GM12878 (cell line): Measurements from ENCODE around the gene MACROD2. TPM values are rescaled to one million over a fixed set of nuclear protein-coding genes. Genes with fewer than 3 reads are reported as not detected.

ENCODE experiments used
- ATAC-seq: fragments of 200-7000 bp; cut with Tn5 transposase; 3 replicates; pipeline ENCODE4 v1.9.1; 2020; ENCODE audit warnings: mild to moderate bottlenecking, moderate library complexity
- BruUV-seq: library from RNA; stranded (reverse); fragments of 400-500 nt; replicated peaks from 2 replicates; lab custom pipeline; 2021; lab: Mats Ljungman, UMichigan
- CTCF ChIA-PET: fragments of 300-600 bp; sonication (Branson Sonifier 250); formaldehyde crosslinking; extraction: SDS; loops from one replicate; lab custom pipeline; 2021; ENCODE audit warnings: inconsistent platforms; lab: Yijun Ruan, JAX
- POLR2A ChIA-PET: fragments of 350-600 bp; formaldehyde crosslinking; extraction: SDS; loops from one replicate; lab custom pipeline; 2021; ENCODE audit warnings: inconsistent platforms; lab: Charles Lee
- RAD21 ChIA-PET: fragments of 300-600 bp; sonication (Branson Sonifier 250); formaldehyde crosslinking; loops from one replicate; lab custom pipeline; 2023; ENCODE audit warnings: antibody characterized with exemption; ENCODE audit not compliant: unreplicated experiment; lab: Charles Lee
- SMC1A ChIA-PET: fragments of 300-600 bp; sonication (Branson Sonifier 250); formaldehyde crosslinking; loops from one replicate; lab custom pipeline; 2023; ENCODE audit not compliant: unreplicated experiment, uncharacterized antibody; lab: Charles Lee
- DNase-seq: peaks from one replicate; pipeline ENCODE4 v3.0.0-alpha.2; 2011; ENCODE audit warnings: low read depth, low spot score
- FAIRE-seq: peaks from 3 replicates; lab custom pipeline; 2011; peaks lifted over from hg19 to GRCh38; lab: Jason Lieb, UNC
- H2AFZ ChIP-seq: 2 replicates; pipeline ENCODE4 v1.6.0; 2011; ENCODE audit warnings: low read depth, low read length, control low read depth; ENCODE audit not compliant: control insufficient read depth
- H3K27ac ChIP-seq: 2 replicates; pipeline ENCODE4 v1.5.1; 2011; ENCODE audit warnings: control low read depth; ENCODE audit not compliant: control insufficient read depth, insufficient read depth
- H3K27me3 ChIP-seq, 2 experiments: replicated peaks in 1 of 2; 2 replicates each; pipeline versions ENCODE4 v1.6.0 to v1.6.1; 2011; ENCODE audit warnings: low read length in 1 of 2; ENCODE audit not compliant: control insufficient read depth in 2 of 2, insufficient read depth in 2 of 2
- H3K36me3 ChIP-seq, 2 experiments: 2 replicates each; pipeline ENCODE4 v1.5.1; 2011; ENCODE audit warnings: low read length in 1 of 2; ENCODE audit not compliant: control insufficient read depth in 2 of 2, insufficient read depth in 2 of 2
- H3K4me1 ChIP-seq: 2 replicates; pipeline ENCODE4 v1.6.1; 2011; ENCODE audit warnings: mild to moderate bottlenecking, low read length, moderate library complexity, mixed read lengths; ENCODE audit not compliant: control insufficient read depth, insufficient read depth
- H3K4me2 ChIP-seq: 2 replicates; pipeline ENCODE4 v1.6.0; 2011; ENCODE audit warnings: control low read depth; ENCODE audit not compliant: control insufficient read depth, insufficient read depth
- H3K4me3 ChIP-seq: fragments of 200-600 bp; sonication (generic); 2 replicates; pipeline ENCODE4 v1.5.1; 2016
- H3K79me2 ChIP-seq: 2 replicates; pipeline ENCODE4 v1.6.0; 2011; ENCODE audit warnings: low read length; ENCODE audit not compliant: control insufficient read depth, insufficient read depth
- H3K9ac ChIP-seq: 2 replicates; pipeline ENCODE4 v1.8.0; 2011; ENCODE audit warnings: low read length, control low read depth, mixed read lengths; ENCODE audit not compliant: control insufficient read depth, insufficient read depth
- H3K9me3 ChIP-seq: replicated peaks from 3 replicates; pipeline ENCODE4 v1.5.1; 2011; ENCODE audit warnings: mild to moderate bottlenecking, low read length; ENCODE audit not compliant: control insufficient read depth, insufficient read depth
- H4K20me1 ChIP-seq: 2 replicates; pipeline ENCODE4 v1.6.0; 2011; ENCODE audit not compliant: control insufficient read depth, insufficient read depth
- CREM ChIP-seq: IDR thresholded peaks from 2 replicates; pipeline ENCODE4 v1.6.1; 2014; ENCODE audit warnings: antibody characterized with exemption, low read depth
- MYB ChIP-seq: fragments of 150-350 bp; IDR thresholded peaks from 2 replicates; pipeline ENCODE4 v1.6.1; 2014; ENCODE audit warnings: mild to moderate bottlenecking, low read depth, low read length, borderline replicate concordance
- SP1 ChIP-seq: IDR thresholded peaks from one replicate; pipeline ENCODE4 v1.6.1; 2011; ENCODE audit warnings: low read depth, low read length
- ZNF207 ChIP-seq: fragments of 450-650 bp; IDR thresholded peaks from 2 replicates; pipeline ENCODE4 v1.6.1; 2014; ENCODE audit warnings: antibody characterized with exemption, mild to moderate bottlenecking, borderline replicate concordance
- WGBS: methylation state at CpG from one replicate; pipeline ENCODE4 v1.1.6; 2016; ENCODE audit warnings: low lambda C conversion rate; ENCODE audit not compliant: insufficient replicate concordance, insufficient coverage; ENCODE audit errors: missing lambda C conversion rate; 5-methylcytosine and 5-hydroxymethylcytosine counted together
- in situ Hi-C: fragments of 300-500 bp; cut with MboI; formaldehyde crosslinking; loops from 9 replicates; pipeline ENCODE4 v1.14.3; 2018; ENCODE audit warnings: mixed read lengths
- intact Hi-C: fragments of 100-400 bp; cut with micrococcal nuclease; formaldehyde crosslinking; loops from one replicate; pipeline ENCODE4 v1.14.2; 2022; ENCODE audit not compliant: unreplicated experiment
- polyA plus RNA-seq, 11 experiments: library from polyadenylated mRNA; depleted of rRNA in 4 of 11; unstranded in 6 of 11; stranded (reverse) in 5 of 11; fragments of >200 nt; fragmentation: Nextera tagmentation in 4 of 11; fragmentation: Illumina TruSeq in 1 of 11; extraction: Ambion mirVana in 4 of 11; extraction: Trizol in 1 of 11; gene quantifications; 1 replicate in 1 of 11; 2 replicates in 10 of 11; pipeline versions ENCODE4 v1.2.1 to v1.2.3, GENCODE V29; 2011 to 2016; ENCODE audit warnings: inconsistent platforms in 2 of 11, missing spikeins in 2 of 11, low read depth in 1 of 11
- total RNA-seq, 4 experiments: library from RNA; depleted of rRNA in 3 of 4; stranded (reverse); fragments of >200 nt in 3 of 4; fragmentation: Illumina TruSeq in 1 of 4; extraction: Trizol in 1 of 4; gene quantifications; 2 replicates each; pipeline versions ENCODE4 v1.2.1 to v1.2.3, GENCODE V29; 2013 to 2021
- TF ChIP-seq, protein P1 (sequence below): fragments of 450-650 bp; IDR thresholded peaks from 2 replicates; pipeline ENCODE4 v1.6.1; 2017; ENCODE audit warnings: mild to moderate bottlenecking, moderate library complexity
- TF ChIP-seq, protein P2 (sequence below): fragments of 450-650 bp; IDR thresholded peaks from 2 replicates; pipeline ENCODE4 v1.6.1; 2017; ENCODE audit warnings: mild to moderate bottlenecking
- TF ChIP-seq, protein P3 (sequence below): IDR thresholded peaks from 2 replicates; pipeline ENCODE4 v1.6.1; 2012; ENCODE audit warnings: low read depth, low read length, improper control_type of control experiment

The MACROD2 gene
- total and polyA plus RNA-seq, 10 of the 15 experiments (the other 5 are each of a cell fraction or from before 2014, with no cell fraction given): 1.1 to 21.5 (median 2.2) TPM

DNA sequence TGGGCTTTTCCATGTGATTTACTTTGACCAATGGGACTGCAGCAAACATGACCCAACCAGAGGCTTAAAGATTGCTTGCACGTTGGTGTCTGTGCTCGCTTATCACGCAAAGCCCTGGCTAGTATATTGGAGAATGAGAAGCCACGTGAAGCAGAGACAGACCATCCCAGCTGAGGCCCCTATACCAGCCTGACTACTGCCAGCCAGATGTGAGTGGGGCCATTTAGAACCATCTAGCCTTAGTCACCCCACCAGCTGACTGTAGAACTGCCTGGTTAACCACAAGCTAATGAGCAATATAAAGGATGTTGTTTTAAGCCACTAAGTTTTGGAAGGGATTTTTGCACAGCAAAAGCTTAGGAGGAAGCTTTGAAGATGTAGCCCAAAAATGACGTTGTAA lies 74.5 kb downstream of the MACROD2 start (continued):
- TF ChIP-seq, protein P1, sequence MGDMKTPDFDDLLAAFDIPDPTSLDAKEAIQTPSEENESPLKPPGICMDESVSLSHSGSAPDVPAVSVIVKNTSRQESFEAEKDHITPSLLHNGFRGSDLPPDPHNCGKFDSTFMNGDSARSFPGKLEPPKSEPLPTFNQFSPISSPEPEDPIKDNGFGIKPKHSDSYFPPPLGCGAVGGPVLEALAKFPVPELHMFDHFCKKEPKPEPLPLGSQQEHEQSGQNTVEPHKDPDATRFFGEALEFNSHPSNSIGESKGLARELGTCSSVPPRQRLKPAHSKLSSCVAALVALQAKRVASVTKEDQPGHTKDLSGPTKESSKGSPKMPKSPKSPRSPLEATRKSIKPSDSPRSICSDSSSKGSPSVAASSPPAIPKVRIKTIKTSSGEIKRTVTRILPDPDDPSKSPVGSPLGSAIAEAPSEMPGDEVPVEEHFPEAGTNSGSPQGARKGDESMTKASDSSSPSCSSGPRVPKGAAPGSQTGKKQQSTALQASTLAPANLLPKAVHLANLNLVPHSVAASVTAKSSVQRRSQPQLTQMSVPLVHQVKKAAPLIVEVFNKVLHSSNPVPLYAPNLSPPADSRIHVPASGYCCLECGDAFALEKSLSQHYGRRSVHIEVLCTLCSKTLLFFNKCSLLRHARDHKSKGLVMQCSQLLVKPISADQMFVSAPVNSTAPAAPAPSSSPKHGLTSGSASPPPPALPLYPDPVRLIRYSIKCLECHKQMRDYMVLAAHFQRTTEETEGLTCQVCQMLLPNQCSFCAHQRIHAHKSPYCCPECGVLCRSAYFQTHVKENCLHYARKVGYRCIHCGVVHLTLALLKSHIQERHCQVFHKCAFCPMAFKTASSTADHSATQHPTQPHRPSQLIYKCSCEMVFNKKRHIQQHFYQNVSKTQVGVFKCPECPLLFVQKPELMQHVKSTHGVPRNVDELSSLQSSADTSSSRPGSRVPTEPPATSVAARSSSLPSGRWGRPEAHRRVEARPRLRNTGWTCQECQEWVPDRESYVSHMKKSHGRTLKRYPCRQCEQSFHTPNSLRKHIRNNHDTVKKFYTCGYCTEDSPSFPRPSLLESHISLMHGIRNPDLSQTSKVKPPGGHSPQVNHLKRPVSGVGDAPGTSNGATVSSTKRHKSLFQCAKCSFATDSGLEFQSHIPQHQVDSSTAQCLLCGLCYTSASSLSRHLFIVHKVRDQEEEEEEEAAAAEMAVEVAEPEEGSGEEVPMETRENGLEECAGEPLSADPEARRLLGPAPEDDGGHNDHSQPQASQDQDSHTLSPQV: no peak
- TF ChIP-seq MYB (no peak), SP1 (no peak), ZNF207 (no peak), CREM (no peak)

DNA sequence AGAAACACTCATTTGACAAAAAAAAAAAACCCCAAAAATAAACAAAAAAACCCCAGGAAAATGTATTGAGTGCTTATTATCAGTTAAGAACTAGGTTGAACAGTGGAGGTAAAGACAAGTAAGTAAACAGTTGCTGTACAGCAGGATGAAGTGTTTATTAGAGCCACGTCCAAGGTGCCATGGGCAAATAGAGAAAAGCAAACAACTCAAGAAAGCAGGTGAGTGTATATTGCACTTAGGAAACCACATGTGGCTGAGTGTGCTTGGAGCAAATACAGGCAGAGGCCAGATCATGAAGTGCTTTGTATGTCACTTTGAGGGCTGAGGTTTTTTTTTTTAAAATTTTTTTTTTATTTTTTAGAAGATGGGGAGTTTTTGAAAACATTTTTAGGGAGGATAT lies 98.3 kb downstream of the MACROD2 start:
- H2AFZ ChIP-seq: no peak overlapping the region
- no peak overlapping the region for H3K4me3 ChIP-seq
- in situ Hi-C loops (no loop called here), intact Hi-C loops (no loop called here)
- RAD21 ChIA-PET: no interaction called here
- WGBS: 8% methylated on average over 1 of the region's 1 CpG
- no peak overlapping the region for H3K4me2 ChIP-seq
- no peaks in the 10 kb centered on the region for H3K36me3 ChIP-seq
- DNase-seq: no peak
- no peaks in the 10 kb centered on the region for H3K27me3 ChIP-seq
- ATAC-seq: no peak
- no peaks in the 10 kb centered on the region for H3K4me1 ChIP-seq
- CTCF ChIA-PET: no interaction called here
- POLR2A ChIA-PET: no interaction called here
- no peak overlapping the region for H3K9ac ChIP-seq
- no peaks in the 10 kb centered on the region for H3K9me3 ChIP-seq
- no peak for FAIRE-seq
- H4K20me1 ChIP-seq: no peaks in the 10 kb centered on the region
- no peak overlapping the region for H3K27ac ChIP-seq
- H3K79me2 ChIP-seq: no peaks in the 10 kb centered on the region
- SMC1A ChIA-PET: interaction anchor here (1.1 kb wide), 1 partner anchor 26 kb away, joined by 3 read pairs; no protein-coding TSS in a partner anchor
- TF ChIP-seq, protein P2, sequence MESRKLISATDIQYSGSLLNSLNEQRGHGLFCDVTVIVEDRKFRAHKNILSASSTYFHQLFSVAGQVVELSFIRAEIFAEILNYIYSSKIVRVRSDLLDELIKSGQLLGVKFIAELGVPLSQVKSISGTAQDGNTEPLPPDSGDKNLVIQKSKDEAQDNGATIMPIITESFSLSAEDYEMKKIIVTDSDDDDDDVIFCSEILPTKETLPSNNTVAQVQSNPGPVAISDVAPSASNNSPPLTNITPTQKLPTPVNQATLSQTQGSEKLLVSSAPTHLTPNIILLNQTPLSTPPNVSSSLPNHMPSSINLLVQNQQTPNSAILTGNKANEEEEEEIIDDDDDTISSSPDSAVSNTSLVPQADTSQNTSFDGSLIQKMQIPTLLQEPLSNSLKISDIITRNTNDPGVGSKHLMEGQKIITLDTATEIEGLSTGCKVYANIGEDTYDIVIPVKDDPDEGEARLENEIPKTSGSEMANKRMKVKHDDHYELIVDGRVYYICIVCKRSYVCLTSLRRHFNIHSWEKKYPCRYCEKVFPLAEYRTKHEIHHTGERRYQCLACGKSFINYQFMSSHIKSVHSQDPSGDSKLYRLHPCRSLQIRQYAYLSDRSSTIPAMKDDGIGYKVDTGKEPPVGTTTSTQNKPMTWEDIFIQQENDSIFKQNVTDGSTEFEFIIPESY: no peak
- TF ChIP-seq, protein P3, sequence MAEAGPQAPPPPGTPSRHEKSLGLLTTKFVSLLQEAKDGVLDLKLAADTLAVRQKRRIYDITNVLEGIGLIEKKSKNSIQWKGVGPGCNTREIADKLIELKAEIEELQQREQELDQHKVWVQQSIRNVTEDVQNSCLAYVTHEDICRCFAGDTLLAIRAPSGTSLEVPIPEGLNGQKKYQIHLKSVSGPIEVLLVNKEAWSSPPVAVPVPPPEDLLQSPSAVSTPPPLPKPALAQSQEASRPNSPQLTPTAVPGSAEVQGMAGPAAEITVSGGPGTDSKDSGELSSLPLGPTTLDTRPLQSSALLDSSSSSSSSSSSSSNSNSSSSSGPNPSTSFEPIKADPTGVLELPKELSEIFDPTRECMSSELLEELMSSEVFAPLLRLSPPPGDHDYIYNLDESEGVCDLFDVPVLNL: no peak
- BruUV-seq: no TSS peak
